Measurements from ENCODE around the gene NLGN3. TPM values are rescaled to one million over a fixed set of nuclear protein-coding genes. Genes with fewer than 3 reads are reported as not detected.

NLGN3 gene
- polyA plus RNA-seq, 2 of the 4 experiments (the other 2 are of a cell fraction), result 0.84 to 1.00 TPM

- no peak for TF ChIP-seq HDAC2 (IDR thresholded peaks at IDR 0.05)
- no peak for TF ChIP-seq RFX5 (IDR thresholded peaks at IDR 0.05)
- TF ChIP-seq SMC3 (IDR thresholded peaks at IDR 0.05), result no peak
Observed at GRCh38 chrX:71184092-71184491, 39.5 kb downstream of the NLGN3 start (continued).

DNA sequence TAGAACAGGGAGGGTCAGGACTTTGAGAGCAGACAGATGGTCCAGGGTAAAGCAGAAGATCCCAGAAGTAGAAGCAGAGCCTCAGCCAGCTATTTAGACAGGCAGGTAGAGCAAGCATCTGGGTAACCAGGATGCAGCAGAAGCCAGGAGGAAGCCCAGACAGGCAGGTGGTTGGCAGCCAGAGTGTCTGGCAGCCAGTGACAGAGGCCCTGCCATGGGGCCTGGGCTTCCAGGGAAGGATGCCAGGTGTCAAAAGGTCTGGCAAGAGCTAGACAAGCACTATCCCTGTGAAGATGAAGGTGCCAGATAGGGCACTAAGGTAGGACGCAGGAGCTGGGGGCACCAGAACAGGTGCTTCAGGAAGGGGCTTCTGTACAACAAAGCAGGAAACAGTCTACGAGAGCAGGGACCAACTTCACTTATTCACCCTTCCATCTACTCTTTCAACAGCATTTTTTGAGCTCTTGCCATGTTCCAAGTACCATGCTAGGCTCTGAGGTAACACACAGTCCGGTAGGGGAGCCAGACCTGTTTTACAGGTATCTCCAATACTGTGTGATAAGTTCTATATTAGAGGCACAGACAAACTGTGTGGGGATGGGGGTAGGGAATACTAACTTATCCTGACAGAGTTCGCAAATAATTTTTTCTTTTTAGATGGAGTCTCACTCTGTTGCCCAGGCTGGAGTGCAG, 40.3 kb downstream of the NLGN3 start:
- CTCF ChIA-PET, result no interaction called here

More for the DNA sequence above, 40.3 kb downstream of the NLGN3 start:
- Histone ChIP-seq H3K4me1 (peaks cover 10% of the 10 kb centered on the region; the same call in 1 of the 3 replicates), H3K27ac (no peak overlapping the region), H3K4me3 (no peak overlapping the region), H3K4me2 (no peak overlapping the region), H3K9me3 (no peaks in the 10 kb centered on the region)
- FAIRE-seq (no peak), ATAC-seq (no peak), DNase-seq (ENCODE audit: low read depth in 1 of 2, low spot score in 1 of 2) (no peak)
- POLR2A ChIA-PET, result no interaction called here
- 97% methylated on average over 4 of the region's 4 CpGs for WGBS (ENCODE audit: missing lambda C conversion rate)
- TF ChIP-seq CTCF (IDR thresholded peaks at IDR 0.05), result no peak
- TF ChIP-seq KDM5A (IDR thresholded peaks at IDR 0.05), result no peak
- TF ChIP-seq EHF (CRISPR knock-in tag; IDR thresholded peaks at IDR 0.05), result no peak
- no peak for TF ChIP-seq FOXS1 (CRISPR knock-in tag; IDR thresholded peaks at IDR 0.05)
- TF ChIP-seq MAFK (IDR thresholded peaks at IDR 0.05; ENCODE audit: partially characterized antibody), result no peak
- TF ChIP-seq ZC3H11A (IDR thresholded peaks at IDR 0.05), result no peak
- no peak for TF ChIP-seq HMGXB4 (CRISPR knock-in tag; IDR thresholded peaks at IDR 0.05; ENCODE audit: borderline replicate concordance)
- no peak for TF ChIP-seq NR3C1 (IDR thresholded peaks at IDR 0.05)
- TF ChIP-seq, protein P1, sequence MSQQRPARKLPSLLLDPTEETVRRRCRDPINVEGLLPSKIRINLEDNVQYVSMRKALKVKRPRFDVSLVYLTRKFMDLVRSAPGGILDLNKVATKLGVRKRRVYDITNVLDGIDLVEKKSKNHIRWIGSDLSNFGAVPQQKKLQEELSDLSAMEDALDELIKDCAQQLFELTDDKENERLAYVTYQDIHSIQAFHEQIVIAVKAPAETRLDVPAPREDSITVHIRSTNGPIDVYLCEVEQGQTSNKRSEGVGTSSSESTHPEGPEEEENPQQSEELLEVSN (IDR thresholded peaks at IDR 0.05; ENCODE audit: borderline replicate concordance, low read depth), result no peak
- TF ChIP-seq JUN (IDR thresholded peaks at IDR 0.05), result no peak
- TF ChIP-seq EP300 (IDR thresholded peaks at IDR 0.05), result no peak
- TF ChIP-seq SMC3 (IDR thresholded peaks at IDR 0.05), result no peak
- TF ChIP-seq POLR2A (IDR thresholded peaks at IDR 0.05; ENCODE audit: low read length), result no peak
- no peak for TF ChIP-seq ZFP36 (IDR thresholded peaks at IDR 0.05; ENCODE audit: borderline replicate concordance, partially characterized antibody)
- no peak for TF ChIP-seq BCL3 (IDR thresholded peaks at IDR 0.05)
- no peak for TF ChIP-seq TFCP2L1 (CRISPR knock-in tag; IDR thresholded peaks at IDR 0.05)
